HG03097 (cell line): ENCODE data around the gene SELL.
"Not testable (repeated sequence)": the region's sequence is repeated elsewhere in the genome, so short reads cannot be mapped to it uniquely, and the experiment has no call there.

ENCODE experiments used
- ATAC-seq: cut with Tn5 transposase; IDR thresholded peaks from one replicate; pipeline ENCODE4 v1.9.1; 2021; ENCODE audit not compliant: unreplicated experiment, low FRiP score

The SELL gene

GRCh38 chr1:169711469-169712308, at the start of gene SELL:
SELL (minus strand) TSS chr1:169711620; CDS start chr1:169711498, 122 bp downstream.
- ATAC-seq = peak; percentile 63

DNA sequence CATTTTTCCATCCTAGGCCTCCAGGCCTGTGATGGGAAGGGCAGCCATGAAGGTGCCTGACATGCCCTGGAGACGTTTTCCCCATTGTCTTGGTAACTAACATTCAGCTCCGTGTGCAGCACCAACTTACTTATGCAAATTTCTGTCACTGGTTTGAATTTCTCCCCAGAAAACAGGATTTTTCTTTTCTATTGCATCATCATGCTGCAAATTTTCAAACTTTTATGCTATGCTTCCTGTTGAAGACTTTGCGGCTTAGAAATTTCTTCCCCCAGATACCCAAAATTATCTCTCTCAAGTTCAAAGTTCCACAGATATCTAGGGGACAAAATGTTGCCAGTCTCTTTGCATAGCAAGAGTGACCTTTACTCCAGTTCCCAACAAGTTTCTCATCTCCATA, 47.6 kb upstream of the SELL start:
- ATAC-seq = no peak

DNA sequence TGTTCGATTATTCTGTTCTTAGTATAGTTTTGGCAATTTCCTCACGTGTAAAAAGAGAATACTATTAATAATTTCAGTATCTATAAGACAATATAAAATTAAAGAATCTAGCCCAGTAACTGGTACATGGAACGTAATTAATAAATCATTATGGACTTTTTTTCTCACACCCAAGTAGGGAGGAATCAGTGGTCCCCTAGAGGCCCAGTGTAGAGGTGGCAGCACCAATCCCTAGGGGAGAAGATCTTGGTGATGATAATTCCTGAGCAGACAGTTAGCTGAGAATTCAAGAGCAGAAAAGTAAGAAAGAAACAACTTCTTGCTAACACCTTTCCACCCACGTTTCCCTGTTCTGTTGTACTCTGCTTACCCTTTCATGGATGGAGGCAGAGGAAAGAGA, 42.1 kb upstream of the SELL start:
- ATAC-seq = no peak

DNA sequence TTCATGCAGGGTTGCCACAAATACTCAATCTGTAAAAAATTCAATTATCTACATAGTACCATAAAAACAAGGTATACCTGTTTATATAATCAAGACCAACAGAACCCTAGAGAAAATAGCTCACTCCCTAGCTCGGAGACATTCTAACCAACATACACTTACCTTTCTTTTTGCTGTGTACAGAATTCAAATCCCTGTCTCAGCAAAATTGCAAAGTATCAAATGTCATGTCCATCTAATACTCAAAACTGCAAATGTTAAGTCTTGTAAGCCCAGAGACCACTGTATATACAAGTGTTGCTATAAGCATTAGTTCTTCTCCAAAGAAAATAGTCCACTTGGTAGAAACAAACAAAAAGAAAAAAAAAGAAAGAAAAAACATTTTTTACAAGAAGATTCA, 38.6 kb upstream of the SELL start:
- no peak for ATAC-seq

GRCh38 chr1:169746550-169746949, 35.1 kb upstream of the SELL start:
- ATAC-seq = no peak

GRCh38 chr1:169745015-169745861, 33.8 kb upstream of the SELL start:
- ATAC-seq = no peak

- ATAC-seq = no peak
Measured at GRCh38 chr1:169741666-169742394, 30.4 kb upstream of the SELL start.

- ATAC-seq = no peak
Measured at GRCh38 chr1:169739980-169740379, 28.6 kb upstream of the SELL start.

- no peak for ATAC-seq
Measured at GRCh38 chr1:169733924-169734323, 22.5 kb upstream of the SELL start, which contains the start of gene SELE. SELE (minus strand) TSS chr1:169734079; CDS start chr1:169733612, 467 bp downstream.

GRCh38 chr1:169731446-169731845, 20.0 kb upstream of the SELL start:
- no peak for ATAC-seq

DNA sequence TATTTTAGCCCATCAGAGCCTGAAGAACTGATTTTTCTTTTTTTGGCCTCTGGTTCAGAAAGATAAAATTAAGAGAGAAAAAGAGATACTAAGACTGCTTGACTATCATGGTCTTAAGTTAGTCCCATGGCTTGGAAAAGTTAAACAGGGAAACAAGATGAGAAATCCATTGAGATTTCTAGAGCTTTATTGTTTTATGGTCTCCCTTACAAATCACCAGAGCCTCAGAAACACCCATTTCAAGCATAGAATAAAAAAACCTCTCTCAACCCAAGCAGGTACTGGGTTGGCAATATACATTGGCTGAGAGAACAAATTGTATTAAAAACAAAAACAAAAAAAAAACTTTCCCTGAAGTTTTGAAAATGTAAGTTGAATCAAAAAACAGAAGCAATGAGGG, 18.6 kb upstream of the SELL start:
- no peak for ATAC-seq

- no peak for ATAC-seq
Measured at GRCh38 chr1:169727307-169727706, 15.9 kb upstream of the SELL start.

- ATAC-seq = no peak
Measured at GRCh38 chr1:169726851-169727250, 15.4 kb upstream of the SELL start.

- ATAC-seq = no peak
Measured at GRCh38 chr1:169725930-169726329, 14.5 kb upstream of the SELL start.

GRCh38 chr1:169724168-169724567, 12.7 kb upstream of the SELL start:
- ATAC-seq = no peak

GRCh38 chr1:169723763-169724162, 12.3 kb upstream of the SELL start:
- ATAC-seq = no peak

DNA sequence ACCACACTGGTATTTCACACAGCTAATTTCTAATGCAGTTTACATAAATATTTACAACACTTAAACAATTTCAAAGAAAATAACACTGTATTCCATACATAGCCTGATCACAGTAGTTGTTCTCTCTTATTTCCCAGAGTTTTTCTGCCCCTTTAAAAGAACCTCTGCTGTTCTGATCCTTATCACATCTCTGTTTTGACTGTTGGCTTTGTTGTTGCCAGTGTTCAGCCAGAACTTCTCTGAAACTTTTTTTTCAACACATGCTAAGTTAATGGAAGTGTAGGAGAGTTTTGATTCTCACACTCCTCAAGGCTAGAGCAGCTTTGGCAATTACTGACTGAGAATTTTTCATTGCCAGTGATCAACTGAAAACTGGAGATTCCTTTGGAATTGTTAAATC, 11.4 kb upstream of the SELL start:
- ATAC-seq = no peak

DNA sequence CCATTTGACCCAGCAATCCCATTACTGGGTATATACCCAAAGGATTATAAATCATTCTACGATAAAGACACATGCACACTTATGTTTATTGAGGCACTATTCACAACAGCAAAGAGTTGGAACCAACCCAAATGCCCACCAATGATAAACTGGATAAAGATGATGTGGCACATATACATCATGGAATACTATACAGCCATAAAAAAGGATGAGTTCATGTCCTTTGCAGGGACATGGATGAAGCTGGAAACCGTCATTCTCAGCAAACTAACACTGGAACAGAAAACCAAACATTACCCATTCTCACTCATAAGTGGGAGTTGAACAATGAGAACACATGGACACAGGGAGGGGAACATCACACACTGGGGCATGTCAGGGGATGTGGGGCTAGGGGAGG, 3.7 kb upstream of the SELL start:
- ATAC-seq = not testable (repeated sequence)

- ATAC-seq = not testable (repeated sequence)
Measured at GRCh38 chr1:169713090-169713489, 1.7 kb upstream of the SELL start.

- no peak for ATAC-seq
Measured at GRCh38 chr1:169712309-169712631, 850 bp upstream of the SELL start.

- no peak for ATAC-seq
Measured at GRCh38 chr1:169708647-169709046, 2.8 kb downstream of the SELL start.
